HG02642 (cell line): ENCODE measurements around the gene ZNF799.
"Not testable (repeated sequence)": the region's sequence is repeated elsewhere in the genome, so short reads cannot be mapped to it uniquely, and the experiment has no call there.

Source experiments
- ATAC-seq: cut with Tn5 transposase; IDR thresholded peaks from one replicate; pipeline ENCODE4 v1.9.1; 2021; ENCODE audit warnings: mild to moderate bottlenecking; ENCODE audit not compliant: unreplicated experiment, poor library complexity

Gene ZNF799

DNA sequence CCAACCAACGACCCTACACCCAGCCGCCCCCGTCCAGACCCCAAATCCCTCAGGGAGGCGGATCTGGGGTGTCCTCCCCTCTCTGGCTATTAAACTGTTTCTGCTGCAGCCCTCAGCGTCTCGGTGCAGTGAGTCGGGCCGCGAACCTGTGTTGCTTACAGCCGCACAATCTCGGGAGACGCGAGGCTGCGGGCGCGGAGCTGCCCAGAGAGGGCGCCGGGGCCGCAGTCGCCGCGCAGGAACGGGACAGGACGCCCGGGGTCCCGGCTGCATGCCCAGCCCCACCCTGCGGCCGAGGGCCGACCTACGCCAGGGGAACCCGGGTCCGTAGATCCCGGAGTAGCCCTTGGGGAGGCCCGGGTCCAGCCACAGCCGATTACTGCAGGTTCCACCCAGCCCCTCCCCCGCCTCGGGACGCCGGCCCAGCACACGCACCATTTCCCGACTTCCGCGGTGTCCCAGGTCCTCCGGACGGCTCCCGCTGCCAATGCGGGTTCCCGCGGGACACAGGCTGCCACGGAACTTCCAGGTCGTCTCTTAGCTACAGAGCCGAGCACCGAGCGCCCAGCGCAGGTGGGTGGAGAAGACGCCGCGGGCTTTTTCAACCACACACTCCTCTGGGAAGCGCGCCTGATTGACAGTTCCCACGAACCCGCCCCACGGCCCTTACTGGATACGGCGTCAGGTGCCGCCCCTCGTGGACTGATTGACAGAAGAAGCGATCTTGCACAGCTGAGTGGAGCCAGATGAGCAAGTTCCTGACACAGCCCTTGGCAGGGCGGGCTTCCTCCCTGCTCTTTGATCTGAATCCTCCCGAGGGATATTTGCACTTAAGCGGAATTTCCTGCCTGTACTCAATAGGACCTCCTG lies at the start of gene ZNF799:
Gene ZNF799, minus strand, starts transcription at position 639 of the 870 bp plus-strand sequence. Its CDS starts 201 bp downstream, at position 438.
- ATAC-seq = peak; percentile 91

DNA sequence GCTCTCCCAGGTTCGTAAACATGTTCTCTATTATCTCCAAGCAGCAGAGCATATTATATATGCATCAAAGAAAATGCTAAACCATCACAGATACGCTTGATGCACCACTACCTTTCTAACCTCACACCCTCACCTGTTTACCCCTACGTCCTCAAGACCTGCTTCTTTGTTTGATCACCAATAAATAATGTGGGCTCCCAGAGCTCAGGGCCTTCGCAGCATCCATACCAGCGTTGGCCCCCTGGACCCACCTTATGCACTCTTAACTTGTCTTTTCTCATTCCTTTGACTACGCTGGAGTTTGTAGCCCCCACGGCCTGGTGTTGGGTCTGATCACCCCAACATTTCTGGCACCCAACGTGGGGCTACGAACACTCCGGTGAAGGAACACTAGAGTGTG lies 49.8 kb upstream of the ZNF799 start:
- ATAC-seq = no peak

DNA sequence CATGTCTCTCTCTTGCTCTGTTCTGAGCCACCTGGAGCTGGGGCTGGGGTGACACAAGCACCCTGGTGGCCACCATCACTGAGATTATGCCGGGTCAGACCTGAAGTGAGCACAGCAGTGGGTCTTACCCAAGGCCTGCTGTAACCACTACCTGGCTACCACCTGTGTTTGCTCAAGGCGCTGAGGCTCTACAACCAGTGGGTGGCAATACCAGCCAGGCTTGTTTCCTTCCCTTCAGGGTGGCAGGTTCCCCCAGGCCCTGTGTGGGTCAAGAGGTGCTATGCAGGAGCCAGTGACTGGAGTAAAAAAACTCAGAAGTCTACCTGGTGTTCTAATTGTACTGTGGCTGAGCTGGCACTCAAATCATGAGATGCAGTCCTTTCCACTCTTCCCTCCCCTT lies 47.7 kb upstream of the ZNF799 start:
- no peak for ATAC-seq

DNA sequence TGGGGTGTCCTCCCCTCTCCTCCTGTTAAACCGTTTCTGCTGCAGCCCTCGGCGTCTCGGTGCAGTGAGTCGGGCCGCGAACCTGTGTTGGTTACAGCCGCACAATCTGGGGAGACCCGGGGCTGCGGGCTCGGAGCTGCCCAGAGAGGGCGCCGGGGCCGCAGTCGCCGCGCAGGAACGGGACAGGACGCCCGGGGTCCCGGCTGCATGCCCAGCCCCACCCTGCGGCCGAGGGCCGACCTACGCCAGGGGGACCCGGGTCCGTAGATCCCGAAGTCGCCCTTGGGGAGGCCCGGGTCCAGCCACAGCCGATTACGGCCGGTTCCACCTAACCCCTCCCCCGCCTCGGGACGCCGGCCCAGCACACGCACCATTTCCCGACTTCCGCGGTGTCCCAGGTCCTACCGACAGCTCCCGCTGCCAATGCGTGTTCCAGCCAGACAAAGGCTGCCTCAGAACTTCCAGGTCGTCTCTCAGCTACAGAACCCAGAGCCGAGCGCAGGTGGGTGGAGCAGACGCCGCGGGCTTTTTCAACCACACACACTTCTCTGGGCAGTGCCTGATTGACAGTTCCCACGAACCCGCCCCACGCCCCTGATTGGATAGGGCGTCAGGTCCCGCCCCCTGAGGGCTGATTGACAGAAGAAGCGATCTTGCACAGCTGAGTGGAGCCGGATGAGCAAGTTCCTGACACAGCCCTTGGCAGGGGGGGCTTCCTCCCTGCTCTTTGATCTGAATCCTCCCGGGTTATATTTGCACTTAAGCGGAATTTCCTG lies 39.7 kb upstream of the ZNF799 start, which contains the start of gene ZNF443:
Gene ZNF443, minus strand, starts transcription at position 481 of the 776 bp plus-strand sequence. Its CDS starts 107 bp downstream, at position 374.
- peak; percentile 95 for ATAC-seq

DNA sequence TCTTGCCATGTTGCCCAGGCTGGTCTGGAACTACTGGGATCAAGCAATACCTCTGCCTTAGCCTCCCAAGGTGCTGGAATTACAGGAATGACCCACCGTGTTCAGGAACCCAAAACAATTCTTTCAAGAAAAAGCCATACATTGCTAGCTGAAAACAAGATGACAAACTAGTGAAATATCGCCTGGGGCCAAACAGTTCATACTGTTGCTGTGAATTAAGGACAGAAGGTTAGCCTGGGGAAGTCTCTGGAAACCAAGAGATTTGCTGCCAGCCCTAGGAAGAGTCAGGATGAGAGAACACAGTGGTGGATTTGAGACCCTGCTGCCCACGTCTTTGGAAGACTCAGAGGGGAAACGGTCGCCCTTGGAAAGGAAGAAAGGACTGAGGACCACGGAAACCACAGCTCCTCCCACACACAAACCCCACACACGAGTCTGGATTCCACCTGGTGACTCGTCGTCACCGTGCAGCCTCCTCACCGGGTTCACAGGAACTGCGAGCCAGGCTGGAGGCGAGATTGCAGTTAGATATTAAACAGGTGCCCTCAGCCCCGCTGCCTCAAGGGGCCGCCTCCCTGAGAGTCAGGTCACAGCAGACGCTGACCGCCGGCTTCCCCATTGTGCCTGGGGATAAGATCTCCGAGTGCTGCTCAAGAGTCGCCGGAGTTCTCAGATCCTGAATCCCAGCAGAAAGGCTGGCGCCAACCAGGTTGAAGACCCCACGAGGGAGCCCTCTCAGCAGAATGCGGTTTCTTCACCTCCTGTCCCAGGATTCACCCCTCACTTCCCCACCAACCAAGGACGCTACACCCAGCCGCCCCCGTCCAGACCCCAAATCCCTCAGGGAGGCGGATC lies 38.8 kb upstream of the ZNF799 start:
- ATAC-seq = peak; percentile 38

DNA sequence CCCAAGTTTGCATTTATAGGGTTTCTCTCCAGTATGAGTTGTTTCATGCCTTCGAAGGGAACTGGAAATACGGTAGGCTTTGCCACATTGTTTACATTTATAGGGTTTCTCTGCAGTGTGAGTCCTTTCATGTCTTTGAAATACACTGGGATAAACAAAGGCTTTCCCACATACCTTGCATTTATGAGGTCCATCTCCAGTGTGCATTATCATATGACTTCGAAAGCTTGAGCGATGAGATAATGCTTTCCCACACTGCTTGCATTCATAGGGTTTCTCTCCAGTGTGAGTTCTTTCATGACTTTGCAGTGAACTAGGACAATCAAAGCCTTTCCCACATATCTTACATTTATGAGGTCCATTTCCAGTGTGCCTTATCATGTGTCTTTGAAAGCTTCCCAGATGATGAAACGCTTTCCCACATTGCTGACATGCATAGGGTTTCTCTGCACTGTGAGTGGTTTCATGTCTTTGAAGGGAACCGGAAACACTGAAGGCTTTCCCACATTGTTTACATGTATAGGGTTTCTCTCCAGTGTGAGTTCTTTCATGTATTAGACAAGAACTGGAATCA lies 29.7 kb upstream of the ZNF799 start:
- not testable (repeated sequence) for ATAC-seq

DNA sequence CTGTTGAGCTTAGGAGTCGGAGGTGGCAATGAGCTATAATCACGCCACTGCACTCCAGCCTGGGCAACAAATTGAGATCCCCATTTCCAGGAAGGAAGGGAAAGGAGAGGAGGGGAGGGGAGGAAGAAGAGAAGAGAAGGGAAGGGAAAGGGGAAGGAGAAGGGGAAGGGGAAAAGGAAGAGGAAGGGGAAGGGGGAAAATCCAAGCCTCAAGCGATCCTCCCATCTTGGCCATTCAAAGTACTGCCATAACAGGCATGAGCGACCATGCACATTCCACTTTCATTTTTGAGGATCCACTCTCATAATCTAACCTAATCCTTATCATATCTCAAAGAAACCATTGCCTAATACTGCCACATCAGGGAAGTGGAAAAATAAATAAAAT lies 24.8 kb upstream of the ZNF799 start:
- no peak for ATAC-seq

DNA sequence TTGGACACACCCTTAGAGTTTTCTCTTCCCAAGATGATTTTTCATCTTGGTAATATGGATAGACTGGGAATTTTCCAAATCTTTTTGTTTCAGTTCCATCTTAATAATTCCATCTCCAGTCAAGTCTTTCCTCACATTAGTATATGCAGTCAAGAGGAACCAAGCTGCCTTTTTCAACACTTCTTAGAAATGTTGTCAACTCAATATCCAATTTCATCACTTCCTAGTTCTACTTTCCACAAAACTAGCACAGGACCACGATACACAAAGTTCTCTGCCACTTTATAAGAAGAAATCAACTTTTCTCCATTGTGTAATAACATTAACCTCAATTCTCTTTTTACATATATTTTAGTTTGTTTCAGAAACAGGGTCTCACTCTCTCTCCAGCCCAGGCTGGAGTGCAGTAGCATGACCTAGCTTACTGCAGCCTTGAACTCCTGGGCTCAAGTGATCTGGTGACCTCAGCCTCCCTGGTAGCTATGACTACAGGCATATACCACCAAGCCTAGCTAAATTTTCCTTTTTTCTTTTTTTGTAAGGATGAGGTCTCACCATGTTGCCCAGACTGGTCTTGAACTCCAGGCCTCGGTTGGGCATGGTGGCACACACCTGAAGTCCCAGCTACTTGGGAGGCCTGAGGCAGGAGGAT lies 24.3 kb upstream of the ZNF799 start:
- ATAC-seq = no peak

DNA sequence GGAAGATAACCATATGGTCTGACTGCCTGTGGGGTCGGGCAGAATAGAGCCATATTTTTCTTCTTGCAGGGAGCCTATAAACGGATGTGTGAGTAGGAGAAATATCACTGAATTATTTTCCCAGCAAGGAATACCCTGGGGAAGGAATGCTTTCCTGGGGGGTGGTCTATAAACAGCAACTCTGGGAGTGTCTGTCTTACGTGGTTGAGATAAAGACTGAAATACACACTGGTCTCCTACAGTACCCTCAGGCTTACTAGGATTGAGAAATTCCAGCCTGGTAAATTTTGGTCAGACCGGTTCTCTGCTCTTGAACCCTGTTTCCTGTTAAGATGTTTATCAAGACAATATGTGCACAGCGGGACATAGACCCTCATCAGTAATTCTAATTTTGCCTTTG lies 16.2 kb upstream of the ZNF799 start:
- not testable (repeated sequence) for ATAC-seq

DNA sequence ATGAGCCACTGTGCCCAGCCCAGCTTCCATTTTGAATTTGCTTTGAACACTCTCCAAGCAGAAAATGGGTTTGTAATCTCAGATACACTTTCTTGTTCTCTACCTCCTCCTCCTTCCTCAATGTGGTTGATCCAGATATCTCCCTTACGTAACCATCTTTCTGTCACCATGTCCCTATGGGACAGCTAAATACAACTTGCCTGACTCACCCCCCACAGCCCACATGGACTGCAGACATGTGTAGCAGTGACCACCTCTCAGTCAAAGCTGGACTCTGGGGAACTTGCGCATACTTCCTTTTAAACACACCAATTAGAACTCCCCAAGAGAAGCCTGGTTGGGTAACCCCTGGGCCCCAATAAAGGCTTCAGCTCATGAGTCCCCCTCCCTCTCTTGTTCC lies 10.8 kb upstream of the ZNF799 start:
- ATAC-seq = no peak

DNA sequence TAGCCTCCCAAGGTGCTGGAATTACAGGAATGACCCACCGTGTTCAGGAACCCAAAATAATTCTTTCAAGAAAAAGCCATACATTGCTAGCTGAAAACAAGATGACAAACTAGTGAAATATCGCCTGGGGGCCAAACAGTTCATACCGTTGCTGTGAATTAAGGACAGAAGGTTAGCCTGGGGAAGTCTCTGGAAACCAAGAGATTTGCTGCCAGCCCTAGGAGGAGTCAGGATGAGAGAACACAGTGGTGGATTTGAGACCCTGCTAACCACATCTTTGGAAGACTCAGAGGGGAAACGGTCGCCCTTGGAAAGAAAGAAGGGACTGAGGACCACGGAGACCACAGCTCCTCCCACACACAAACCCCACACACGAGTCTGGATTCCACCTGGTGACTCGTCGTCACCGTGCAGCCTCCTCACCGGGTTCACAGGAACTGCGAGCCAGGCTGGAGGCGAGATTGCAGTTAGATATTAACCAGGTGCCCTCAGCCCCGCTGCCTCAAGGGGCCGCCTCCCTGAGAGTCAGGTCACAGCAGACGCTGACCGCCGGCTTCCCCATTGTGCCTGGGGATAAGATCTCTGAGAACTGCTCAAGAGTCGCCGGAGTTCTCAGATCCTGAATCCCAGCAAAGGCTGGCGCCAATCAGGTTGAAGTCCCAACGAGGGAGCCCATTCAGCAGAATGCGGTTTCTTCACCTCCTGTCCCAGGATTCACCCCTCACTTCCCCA lies 1.0 kb downstream of the ZNF799 start:
- peak; percentile 33 for ATAC-seq

DNA sequence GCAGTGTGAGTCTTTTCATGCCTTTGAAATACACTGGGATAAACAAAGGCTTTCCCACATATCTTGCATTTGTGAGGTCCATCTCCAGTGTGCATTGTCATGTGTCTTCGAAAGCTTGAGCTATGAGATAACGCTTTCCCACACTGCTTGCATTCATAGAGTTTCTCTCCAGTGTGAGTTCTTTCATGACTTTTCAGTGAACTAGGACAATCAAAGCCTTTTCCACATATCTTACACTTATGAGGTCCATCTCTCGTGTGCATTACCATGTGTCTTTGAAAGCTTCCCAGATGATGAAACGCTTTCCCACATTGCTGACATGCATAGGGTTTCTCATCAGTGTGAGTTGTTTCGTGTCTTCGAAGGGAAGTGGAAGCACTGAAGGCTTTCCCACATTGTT lies 9.9 kb downstream of the ZNF799 start:
- ATAC-seq = not testable (repeated sequence)

DNA sequence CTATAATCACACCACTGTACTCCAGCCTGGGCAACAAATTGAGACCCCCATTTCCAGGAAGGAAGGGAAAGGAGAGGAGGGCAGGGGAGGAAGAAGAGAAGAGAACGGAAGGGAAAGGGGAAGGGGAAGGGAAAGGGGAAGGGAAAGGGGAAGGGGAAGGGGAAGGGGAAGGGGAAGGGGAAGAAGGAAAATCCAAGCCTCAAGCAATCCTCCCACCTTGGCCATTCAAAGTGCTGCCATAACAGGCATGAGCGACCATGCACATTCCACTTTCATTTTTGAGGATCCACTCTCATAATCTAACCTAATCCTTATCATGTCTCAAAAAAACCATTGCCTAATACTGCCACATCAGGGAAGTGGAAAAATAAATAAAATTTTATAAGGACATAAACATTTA lies 14.7 kb downstream of the ZNF799 start:
- not testable (repeated sequence) for ATAC-seq

DNA sequence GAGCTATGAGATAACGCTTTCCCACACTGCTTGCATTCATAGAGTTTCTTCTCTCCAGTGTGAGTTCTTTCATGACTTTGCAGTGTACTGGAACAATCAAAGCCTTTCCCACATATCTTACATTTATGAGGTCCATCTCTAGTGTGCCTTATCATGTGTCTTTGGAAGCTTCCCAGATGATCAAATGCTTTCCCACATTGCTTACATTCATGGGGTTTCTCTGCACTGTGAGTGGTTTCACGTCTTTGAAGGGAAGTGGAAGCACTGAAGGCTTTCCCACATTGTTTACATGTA lies 20.7 kb downstream of the ZNF799 start:
- ATAC-seq = no peak

DNA sequence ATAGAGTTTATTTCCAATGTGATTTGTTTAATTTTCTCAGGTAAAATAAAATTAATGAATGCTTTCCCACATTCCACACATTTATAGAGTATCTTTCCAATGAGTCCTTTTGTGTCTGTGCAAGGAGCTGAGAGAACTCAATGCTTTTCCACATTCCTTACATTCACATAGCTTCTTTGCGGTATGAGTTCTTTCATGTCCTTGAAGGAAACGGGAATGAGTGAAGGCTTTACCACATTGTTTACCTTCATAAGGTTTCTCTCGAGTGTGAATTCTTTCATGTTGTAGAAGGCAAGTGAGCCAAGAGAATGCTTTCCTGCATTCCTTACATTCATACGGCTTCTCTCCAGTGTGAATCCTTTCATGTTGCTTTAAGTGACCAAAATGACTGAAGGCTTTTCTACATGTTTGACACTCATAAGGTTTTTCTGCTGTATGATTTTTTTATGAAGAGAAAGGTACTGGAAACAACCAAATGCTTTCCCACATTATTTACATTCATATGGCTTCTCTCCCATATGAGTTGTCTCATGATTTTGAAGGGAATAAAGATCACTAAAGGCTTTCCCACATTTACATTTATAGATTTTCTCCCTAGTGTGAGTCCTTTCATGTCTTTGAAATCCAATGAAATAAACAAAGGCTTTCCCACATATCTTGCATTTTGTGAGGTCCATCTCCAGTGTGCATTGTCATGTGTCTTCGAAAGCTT lies 21.2 kb downstream of the ZNF799 start:
- no peak for ATAC-seq

DNA sequence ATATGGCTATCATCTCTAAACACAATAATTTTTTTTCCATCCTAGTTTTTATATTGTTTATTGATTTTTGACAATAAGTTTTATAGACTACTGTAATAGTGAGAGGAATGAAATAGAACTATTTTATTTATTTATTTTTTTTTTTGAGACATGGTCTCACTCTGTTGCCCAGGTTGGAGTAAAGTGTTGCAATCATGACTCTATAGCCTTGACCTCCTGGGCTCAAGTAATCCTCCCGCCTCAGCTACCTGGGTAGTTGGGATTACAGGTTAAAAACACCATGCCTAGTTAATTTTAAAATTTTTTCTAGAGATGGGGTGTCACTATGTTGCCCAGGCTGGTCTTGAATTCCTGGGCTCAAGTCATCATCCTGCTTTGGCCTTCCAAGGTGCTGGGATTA lies 27.0 kb downstream of the ZNF799 start:
- no peak for ATAC-seq

DNA sequence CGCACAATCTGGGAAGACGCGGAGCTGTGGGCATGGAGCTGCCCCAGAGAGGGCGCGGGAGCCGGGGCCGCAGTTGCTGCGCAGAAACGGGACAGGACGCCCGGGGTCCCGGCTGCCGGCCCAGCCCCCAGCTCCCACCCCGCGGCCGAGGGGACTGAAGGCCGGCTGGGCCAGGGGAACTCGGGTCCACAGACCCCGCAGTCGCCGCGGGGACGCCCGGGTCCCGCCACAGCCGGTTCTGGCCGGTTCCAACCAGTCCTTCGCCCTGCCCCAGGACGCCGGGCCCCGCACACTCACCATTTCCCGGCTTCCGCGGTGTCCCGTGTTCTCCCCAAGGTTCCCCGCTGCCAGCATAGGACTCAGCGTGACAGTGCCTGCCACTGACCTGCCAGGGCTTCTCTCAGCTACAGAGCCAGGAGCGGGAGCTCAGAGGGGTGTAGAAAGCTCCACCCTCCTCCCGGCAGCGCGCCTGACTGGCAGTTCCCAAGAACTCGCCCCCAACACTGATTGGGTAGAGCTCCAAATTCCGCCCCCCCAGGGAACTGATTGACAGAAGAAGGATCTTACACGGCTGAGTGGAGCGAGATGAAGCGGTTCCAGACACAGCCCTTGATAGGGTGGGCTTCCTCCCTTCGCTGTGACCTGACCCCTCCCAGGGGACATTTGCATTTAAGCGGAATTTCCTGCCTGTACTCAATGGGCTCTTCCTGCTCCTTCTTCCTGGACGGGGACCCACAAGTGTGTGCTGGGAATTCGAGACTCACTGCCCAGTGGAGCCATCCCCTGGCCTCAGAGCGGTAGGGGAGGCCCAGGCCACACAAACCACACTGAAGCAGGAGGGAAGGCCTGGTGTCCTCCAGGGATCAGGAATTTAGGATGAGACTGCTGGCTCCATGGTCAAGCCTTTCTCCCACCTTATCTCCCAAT lies 35.6 kb downstream of the ZNF799 start, which contains the start of gene ZNF442:
Gene ZNF442, minus strand, starts transcription at position 448 of the 927 bp plus-strand sequence. CDS start 2,052 bp downstream, outside the sequence.
- peak; percentile 95 for ATAC-seq
